K562 (cell line): ENCODE results near the gene HPSE2. TPM values are rescaled to one million over a fixed set of nuclear protein-coding genes. Genes with fewer than 3 reads are reported as not detected.

Source experiments
- ATAC-seq: fragments of 200-7000 bp; cut with Tn5 transposase; 3 replicates; pipeline ENCODE4 v1.9.1; 2020; ENCODE audit warnings: moderate library complexity
- BruUV-seq: library from RNA; stranded (reverse); fragments of 400-500 nt; replicated peaks from 2 replicates; lab custom pipeline; 2021; lab: Mats Ljungman, UMichigan
- CTCF ChIA-PET: fragments of 300-600 bp; formaldehyde crosslinking; extraction: SDS; loops from one replicate; lab custom pipeline; 2021; ENCODE audit warnings: low intra/inter-chr PET ratio; lab: Yijun Ruan, JAX
- POLR2A ChIA-PET: fragments of 300-600, 350-650 bp; sonication (Branson Sonifier 250); formaldehyde crosslinking; extraction: SDS; loops from one replicate; lab custom pipeline; 2021; ENCODE audit warnings: antibody characterized with exemption, inconsistent platforms; lab: Yijun Ruan, JAX
- DNase-seq, 4 experiments: peaks; one replicate each; pipeline versions ENCODE4 v3.0.0 to v3.0.0-alpha.2; 2011 to 2018; ENCODE audit warnings: low spot score in 3 of 4, mixed read lengths in 3 of 4; ENCODE audit errors: extremely low read depth in 1 of 4
- FAIRE-seq: peaks from 2 replicates; lab custom pipeline; 2011; peaks lifted over from hg19 to GRCh38; lab: Jason Lieb, UNC
- H2AFZ ChIP-seq: 2 replicates; pipeline ENCODE4 v1.6.0; 2011; ENCODE audit warnings: low read depth, low read length, control low read depth, inconsistent platforms
- H3K27ac ChIP-seq: fragments of 200-600 bp; 3 replicates; pipeline ENCODE4 v1.8.0; 2011; ENCODE audit warnings: low read depth, mild to moderate bottlenecking, control low read depth, inconsistent platforms, low read length, moderate library complexity, mixed read lengths; ENCODE audit errors: extremely low read depth
- H3K27me3 ChIP-seq, 2 experiments: fragments of 300-600 bp in 1 of 2; 2 replicates in 1 of 2; 3 replicates in 1 of 2; pipeline versions ENCODE4 v1.6.0 to v1.8.0; 2011; ENCODE audit warnings: inconsistent platforms in 2 of 2, low read length in 2 of 2, mild to moderate bottlenecking in 1 of 2, mixed read lengths in 1 of 2, moderate library complexity in 1 of 2; ENCODE audit not compliant: control insufficient read depth in 2 of 2, insufficient read depth in 2 of 2
- H3K36me3 ChIP-seq: fragments of 300-600 bp; 3 replicates; pipeline ENCODE4 v1.8.0; 2011; ENCODE audit warnings: mild to moderate bottlenecking, low read length, inconsistent platforms; ENCODE audit not compliant: control insufficient read depth, insufficient read depth
- H3K4me1 ChIP-seq, 2 experiments: fragments of 200-600 bp in 1 of 2; replicated peaks in 1 of 2; 2 replicates in 1 of 2; 3 replicates in 1 of 2; pipeline versions ENCODE4 v1.5.1 to v1.8.0; 2011; ENCODE audit warnings: inconsistent platforms in 2 of 2, low read length in 2 of 2, mild to moderate bottlenecking in 1 of 2, mixed read lengths in 1 of 2, moderate library complexity in 1 of 2; ENCODE audit not compliant: control insufficient read depth in 2 of 2, insufficient read depth in 2 of 2
- H3K4me2 ChIP-seq: 2 replicates; pipeline ENCODE4 v1.6.1; 2011; ENCODE audit warnings: low read length, control low read depth, inconsistent platforms, mixed read lengths; ENCODE audit not compliant: insufficient read depth
- H3K4me3 ChIP-seq: fragments of 200-600 bp; sonication (generic), shearing (Covaris generic); 2 replicates; pipeline ENCODE4 v1.5.1; 2016; ENCODE audit warnings: control low read depth, inconsistent platforms
- H3K79me2 ChIP-seq: fragments of 200-600 bp; 3 replicates; pipeline ENCODE4 v1.8.0; 2011; ENCODE audit warnings: low read length, inconsistent platforms; ENCODE audit not compliant: control insufficient read depth, insufficient read depth
- H3K9ac ChIP-seq, 2 experiments: 2 replicates each; pipeline versions ENCODE4 v1.6.0 to v1.6.1; 2011; ENCODE audit warnings: low read depth in 2 of 2, low read length in 2 of 2, control low read depth in 1 of 2, inconsistent platforms in 1 of 2, mild to moderate bottlenecking in 1 of 2, mixed read lengths in 1 of 2; ENCODE audit not compliant: insufficient read depth in 1 of 2
- H3K9me1 ChIP-seq: one replicate; pipeline ENCODE4 v1.6.0; 2011; ENCODE audit warnings: inconsistent platforms, mild to moderate bottlenecking, low read length, moderate library complexity; ENCODE audit not compliant: control insufficient read depth, insufficient read depth
- H3K9me3 ChIP-seq: replicated peaks from 2 replicates; pipeline ENCODE4 v1.5.1; 2011; ENCODE audit warnings: low read depth, low read length, inconsistent platforms; ENCODE audit not compliant: control insufficient read depth, insufficient read depth
- H4K20me1 ChIP-seq: replicated peaks from 2 replicates; pipeline ENCODE4 v1.6.1; 2011; ENCODE audit warnings: low read length, inconsistent platforms, mixed read lengths; ENCODE audit not compliant: control insufficient read depth, insufficient read depth
- ADNP ChIP-seq: fragments of 200-800 bp; sonication (Bioruptor generic); IDR thresholded peaks from 2 replicates; pipeline ENCODE4 v1.6.1; 2016; ENCODE audit warnings: missing genetic modification characterization, missing compliant biosample characterization
- NR2C2 ChIP-seq, 2 experiments: fragments of 200-800 bp in 1 of 2; sonication (Bioruptor generic) in 1 of 2; sonication (generic) in 1 of 2; formaldehyde crosslinking in 1 of 2; IDR thresholded peaks; 2 replicates each; pipeline versions ENCODE4 v1.6.1 to v1.8.0; 2016 to 2022; ENCODE audit warnings: mild to moderate bottlenecking in 1 of 2, missing compliant biosample characterization in 1 of 2, missing genetic modification characterization in 1 of 2, missing genetic modification reagents in 1 of 2
- PYGO2 ChIP-seq: fragments of 450-650 bp; IDR thresholded peaks from 2 replicates; pipeline ENCODE4 v1.6.1; 2016; ENCODE audit warnings: mild to moderate bottlenecking, missing genetic modification characterization, moderate library complexity, missing compliant biosample characterization
- TAF1 ChIP-seq: IDR thresholded peaks from 2 replicates; pipeline ENCODE4 v1.6.1; 2011; ENCODE audit warnings: mild to moderate bottlenecking, low read length, moderate library complexity; ENCODE audit not compliant: insufficient read depth, control insufficient read depth, severe bottlenecking; ENCODE audit errors: extremely low read depth
- THRAP3 ChIP-seq: fragments of 450-650 bp; IDR thresholded peaks from 2 replicates; pipeline ENCODE4 v1.6.1; 2016; ENCODE audit warnings: mild to moderate bottlenecking, inconsistent platforms, borderline replicate concordance
- ZNF695 ChIP-seq: fragments of 450-650 bp; formaldehyde crosslinking; IDR thresholded peaks from 2 replicates; pipeline ENCODE4 v1.4.0; 2020; ENCODE audit warnings: mild to moderate bottlenecking, moderate library complexity
- WGBS: fragments of 100-300 bp; shearing (Covaris generic); methylation state at CpG from one replicate; pipeline ENCODE4 v1.1.6; 2016; ENCODE audit warnings: low coverage, mixed read lengths; ENCODE audit not compliant: insufficient coverage; ENCODE audit errors: missing lambda C conversion rate; 5-methylcytosine and 5-hydroxymethylcytosine counted together
- in situ Hi-C: fragments of 300-500 bp; cut with MboI; formaldehyde crosslinking; loops from 4 replicates; pipeline ENCODE4 v1.15.0; 2018; ENCODE audit warnings: inconsistent platforms, mixed read lengths
- intact Hi-C: fragments of 100-400 bp; cut with micrococcal nuclease; formaldehyde crosslinking; loops from 2 replicates; pipeline ENCODE4 v1.14.2; 2022
- polyA plus RNA-seq, 8 experiments: library from polyadenylated mRNA; depleted of rRNA in 4 of 8; stranded (reverse) in 5 of 8; unstranded in 3 of 8; fragments of >200 nt; fragmentation: Nextera tagmentation in 2 of 8; fragmentation: Illumina TruSeq in 1 of 8; extraction: Ambion mirVana in 2 of 8; extraction: Trizol in 1 of 8; gene quantifications; 2 replicates each; pipeline versions ENCODE4 v1.2.1 to v1.2.3, GENCODE V29; 2011 to 2014; ENCODE audit warnings: inconsistent platforms in 1 of 8, missing spikeins in 1 of 8
- total RNA-seq, 7 experiments: library from RNA; depleted of rRNA in 6 of 7; stranded (reverse); fragments of >200 nt in 6 of 7; fragmentation: Illumina TruSeq in 2 of 7; extraction: Trizol in 2 of 7; gene quantifications; 2 replicates each; pipeline versions ENCODE4 v1.2.1 to v1.2.3, GENCODE V29; 2011 to 2021; ENCODE audit warnings: low replicate concordance in 1 of 7

Gene HPSE2
- total and polyA plus RNA-seq, 9 of the 15 experiments (the other 6 are each of a cell fraction or from before 2014, with no cell fraction given): 0.03 to 0.10 (median 0.04) TPM; not detected in 2

DNA sequence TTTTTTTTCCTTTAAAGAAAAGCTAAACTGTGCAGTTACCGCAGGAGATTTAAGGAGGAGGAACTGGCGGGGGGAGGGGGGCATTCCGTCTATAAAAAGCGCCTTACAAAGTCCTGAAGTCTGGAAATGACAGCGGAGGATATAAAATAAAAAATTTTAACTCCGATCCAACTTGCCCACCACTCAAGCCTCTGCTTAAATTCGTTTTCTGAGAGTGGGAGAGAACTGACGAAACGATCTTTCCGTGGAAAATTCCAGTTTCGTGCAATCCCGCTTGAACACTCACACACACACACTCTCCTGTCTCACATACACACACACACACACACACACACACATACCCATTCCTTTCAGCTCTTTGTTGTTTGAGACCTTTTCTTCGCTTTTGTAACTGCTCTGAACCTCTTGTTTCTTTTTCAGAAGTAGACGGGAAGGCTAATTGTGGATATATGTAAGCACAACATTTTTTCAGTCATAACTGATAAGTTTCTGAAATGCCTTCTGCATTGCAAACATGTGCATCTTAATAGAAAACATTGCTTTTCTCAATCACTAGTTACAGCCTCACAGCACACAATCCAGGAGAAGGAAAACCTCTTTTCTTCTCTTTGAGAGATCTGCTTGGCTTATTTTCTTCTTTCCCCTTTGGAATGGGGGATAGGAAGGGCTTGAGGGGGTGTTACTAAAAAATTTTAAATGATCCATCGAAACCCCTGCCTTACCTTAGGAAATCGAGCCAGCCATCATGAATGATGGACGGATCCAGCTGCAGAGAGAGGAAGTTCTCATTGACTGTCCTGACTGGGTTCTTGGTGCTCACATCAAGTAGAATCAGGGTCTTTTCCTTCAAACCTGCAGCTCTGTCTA is 628 bp downstream of the HPSE2 start:
- ATAC-seq: no peak
- CTCF ChIA-PET: no interaction called here
- FAIRE-seq: no peak
- no peak overlapping the region for H3K9ac ChIP-seq
- no peak overlapping the region for H3K4me2 ChIP-seq
- no peak overlapping the region for H3K27ac ChIP-seq
- H3K9me1 ChIP-seq: no peaks in the 10 kb centered on the region
- DNase-seq: no peak
- POLR2A ChIA-PET: no interaction called here
- under 1% methylated on average over 13 of the region's 17 CpGs for WGBS
- H3K36me3 ChIP-seq: no peaks in the 10 kb centered on the region
- no peaks in the 10 kb centered on the region for H3K9me3 ChIP-seq
- H4K20me1 ChIP-seq: no peaks in the 10 kb centered on the region
- no TSS peak for BruUV-seq
- peaks cover 0 to 12% of the 10 kb centered on the region in 2 experiments; a peak in 2 of 5 replicates for H3K4me1 ChIP-seq
- in situ Hi-C loops (no loop called here), intact Hi-C loops (no loop called here)
- H3K27me3 ChIP-seq: peaks cover 14 to 45% of the 10 kb centered on the region in 2 experiments; a peak in 3 of 5 replicates
- TF ChIP-seq ZNF695 (CRISPR knock-in tag) (no peak), NR2C2 (CRISPR knock-in tag; IDR thresholded peaks at IDR 0.05) (no peak), NR2C2 (tag; IDR thresholded peaks at IDR 0.05) (no peak), THRAP3 (no peak), PYGO2 (tag) (no peak), ADNP (tag) (no peak), TAF1 (no peak)
- no peaks in the 10 kb centered on the region for H3K79me2 ChIP-seq
- no peak overlapping the region for H3K4me3 ChIP-seq
- 0 out of 2 replicates have a peak overlapping the region, but pooled peaks have one; percentile 45 for H2AFZ ChIP-seq
